ENCODE data around the gene STK32C.

DNA sequence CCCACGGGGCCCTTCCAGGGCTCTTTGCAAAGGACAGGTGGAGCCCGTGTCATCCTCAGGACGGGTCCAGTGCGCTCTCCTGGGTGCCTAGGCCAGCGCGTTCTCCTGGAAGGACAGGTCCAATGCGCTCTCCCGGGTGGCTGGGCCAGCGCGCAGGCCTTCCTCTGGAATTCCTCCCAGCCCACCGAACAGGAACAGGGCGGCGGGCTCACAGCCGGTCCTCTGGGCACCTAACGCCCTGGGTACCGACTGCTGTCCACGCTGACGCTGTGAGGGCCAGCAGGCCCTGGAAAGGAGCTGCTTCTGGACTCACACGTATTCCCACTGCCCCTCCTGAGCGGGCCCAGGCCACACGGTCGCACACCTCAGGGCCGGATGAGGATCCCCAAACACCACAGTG lies 49.3 kb downstream of the STK32C start:
- TF ChIP-seq TAF1 (IDR thresholded peaks at IDR 0.05; ENCODE audit: borderline replicate concordance, insufficient read depth, low read length), result no peak
- TF ChIP-seq POLR2AphosphoS5 (IDR thresholded peaks at IDR 0.05; ENCODE audit: low read depth, low read length), result no peak
- TF ChIP-seq FOXP2 (optimal IDR thresholded peaks at IDR 0.05; ENCODE audit: borderline replicate concordance, extremely low read depth, extremely low read length, insufficient read depth), result no peak
- TF ChIP-seq, protein P1, sequence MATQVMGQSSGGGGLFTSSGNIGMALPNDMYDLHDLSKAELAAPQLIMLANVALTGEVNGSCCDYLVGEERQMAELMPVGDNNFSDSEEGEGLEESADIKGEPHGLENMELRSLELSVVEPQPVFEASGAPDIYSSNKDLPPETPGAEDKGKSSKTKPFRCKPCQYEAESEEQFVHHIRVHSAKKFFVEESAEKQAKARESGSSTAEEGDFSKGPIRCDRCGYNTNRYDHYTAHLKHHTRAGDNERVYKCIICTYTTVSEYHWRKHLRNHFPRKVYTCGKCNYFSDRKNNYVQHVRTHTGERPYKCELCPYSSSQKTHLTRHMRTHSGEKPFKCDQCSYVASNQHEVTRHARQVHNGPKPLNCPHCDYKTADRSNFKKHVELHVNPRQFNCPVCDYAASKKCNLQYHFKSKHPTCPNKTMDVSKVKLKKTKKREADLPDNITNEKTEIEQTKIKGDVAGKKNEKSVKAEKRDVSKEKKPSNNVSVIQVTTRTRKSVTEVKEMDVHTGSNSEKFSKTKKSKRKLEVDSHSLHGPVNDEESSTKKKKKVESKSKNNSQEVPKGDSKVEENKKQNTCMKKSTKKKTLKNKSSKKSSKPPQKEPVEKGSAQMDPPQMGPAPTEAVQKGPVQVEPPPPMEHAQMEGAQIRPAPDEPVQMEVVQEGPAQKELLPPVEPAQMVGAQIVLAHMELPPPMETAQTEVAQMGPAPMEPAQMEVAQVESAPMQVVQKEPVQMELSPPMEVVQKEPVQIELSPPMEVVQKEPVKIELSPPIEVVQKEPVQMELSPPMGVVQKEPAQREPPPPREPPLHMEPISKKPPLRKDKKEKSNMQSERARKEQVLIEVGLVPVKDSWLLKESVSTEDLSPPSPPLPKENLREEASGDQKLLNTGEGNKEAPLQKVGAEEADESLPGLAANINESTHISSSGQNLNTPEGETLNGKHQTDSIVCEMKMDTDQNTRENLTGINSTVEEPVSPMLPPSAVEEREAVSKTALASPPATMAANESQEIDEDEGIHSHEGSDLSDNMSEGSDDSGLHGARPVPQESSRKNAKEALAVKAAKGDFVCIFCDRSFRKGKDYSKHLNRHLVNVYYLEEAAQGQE (IDR thresholded peaks at IDR 0.05; ENCODE audit: insufficient read depth in 1 of 2, low read depth in 2 of 2, low read length in 2 of 2), result no peak

Data from PFSK-1 (cell line).